ENCODE data around the gene FAM131A. TPM values are rescaled to one million over a fixed set of nuclear protein-coding genes. Genes with fewer than 3 reads are reported as not detected.

Gene FAM131A
- total and polyA plus RNA-seq, 10 of the 15 experiments (the other 5 are each of a cell fraction or from before 2014, with no cell fraction given), result 0.31 to 4.5 (median 1.5) TPM

- no peak for ATAC-seq
- Histone ChIP-seq H3K9ac (ENCODE audit: control insufficient read depth, insufficient read depth, low read length) (no peak overlapping the region), H3K9me3 (replicated peaks; ENCODE audit: control insufficient read depth, insufficient read depth, low read length) (no peaks in the 10 kb centered on the region), H3K4me2 (ENCODE audit: control insufficient read depth, insufficient read depth) (no peak overlapping the region), H4K20me1 (ENCODE audit: control insufficient read depth, insufficient read depth) (no peaks in the 10 kb centered on the region), H3K79me2 (ENCODE audit: control insufficient read depth, insufficient read depth, low read length) (no peaks in the 10 kb centered on the region), H3K36me3 (ENCODE audit: control insufficient read depth in 2 of 2, insufficient read depth in 2 of 2, low read length in 1 of 2) (no peaks in the 10 kb centered on the region), H3K4me3 (no peak overlapping the region), H3K4me1 (ENCODE audit: control insufficient read depth, insufficient read depth, low read length) (no peaks in the 10 kb centered on the region), H3K27ac (ENCODE audit: control insufficient read depth, insufficient read depth) (no peak overlapping the region), H2AFZ (ENCODE audit: control insufficient read depth, low read depth, low read length) (no peak overlapping the region), H3K27me3 (replicated peaks in 1 of 2; ENCODE audit: control insufficient read depth in 2 of 2, insufficient read depth in 2 of 2, low read length in 1 of 2) (peaks cover 14 to 17% of the 10 kb centered on the region in 2 experiments)
- no peak for DNase-seq (ENCODE audit: low read depth, low spot score)
- no TSS peak for BruUV-seq (replicated peaks)
- RAD21 ChIA-PET (ENCODE audit: unreplicated experiment), result no interaction called here
- no peak for FAIRE-seq
- POLR2A ChIA-PET, result no interaction called here
- CTCF ChIA-PET, result interaction anchor here (0.5 to 0.9 kb wide), 2 partner anchors 11 to 82 kb away, joined by 3 to 4 read pairs; no protein-coding TSS in a partner anchor
- WGBS (ENCODE audit: insufficient coverage, insufficient replicate concordance, low lambda C conversion rate, missing lambda C conversion rate), result 53% methylated on average over 8 of the region's 8 CpGs
- intact Hi-C loops (cut with micrococcal nuclease; ENCODE audit: unreplicated experiment), result no loop called here
- SMC1A ChIA-PET (ENCODE audit: uncharacterized antibody, unreplicated experiment), result no interaction called here
- in situ Hi-C loops (cut with MboI), result no loop called here
- TF ChIP-seq WRNIP1 (IDR thresholded peaks at IDR 0.05; ENCODE audit: borderline replicate concordance, low read depth, low read length) (no peak), BCL11A (IDR thresholded peaks at IDR 0.05; ENCODE audit: low read depth, low read length) (no peak), SP1 (IDR thresholded peaks at IDR 0.05; ENCODE audit: low read depth, low read length) (no peak), CBX3 (IDR thresholded peaks at IDR 0.05; ENCODE audit: borderline replicate concordance, low read depth) (no peak), TAF1 (IDR thresholded peaks at IDR 0.05; ENCODE audit: borderline replicate concordance, low read depth, low read length) (no peak), NFXL1 (IDR thresholded peaks at IDR 0.05; ENCODE audit: borderline replicate concordance) (no peak), MXI1 (IDR thresholded peaks at IDR 0.05; ENCODE audit: low read depth, low read length) (no peak), TCF7 (IDR thresholded peaks at IDR 0.05; ENCODE audit: borderline replicate concordance) (no peak), IKZF1 (conservative IDR thresholded peaks at IDR 0.05) (no peak), EED (IDR thresholded peaks at IDR 0.05; ENCODE audit: low read depth) (no peak), PAX8 (IDR thresholded peaks at IDR 0.05) (no peak), TCF12 (IDR thresholded peaks at IDR 0.05; ENCODE audit: low read depth, low read length) (no peak), HCFC1 (IDR thresholded peaks at IDR 0.05; ENCODE audit: low read length) (no peak), HDAC2 (IDR thresholded peaks at IDR 0.05) (no peak), POLR2AphosphoS5 (IDR thresholded peaks at IDR 0.05; ENCODE audit: low read length) (no peak), NFIC (IDR thresholded peaks at IDR 0.05; ENCODE audit: low read depth, low read length) (no peak), SKIL (IDR thresholded peaks at IDR 0.05; ENCODE audit: low read depth, poor library complexity, severe bottlenecking) (no peak)
- TF ChIP-seq, protein P1, sequence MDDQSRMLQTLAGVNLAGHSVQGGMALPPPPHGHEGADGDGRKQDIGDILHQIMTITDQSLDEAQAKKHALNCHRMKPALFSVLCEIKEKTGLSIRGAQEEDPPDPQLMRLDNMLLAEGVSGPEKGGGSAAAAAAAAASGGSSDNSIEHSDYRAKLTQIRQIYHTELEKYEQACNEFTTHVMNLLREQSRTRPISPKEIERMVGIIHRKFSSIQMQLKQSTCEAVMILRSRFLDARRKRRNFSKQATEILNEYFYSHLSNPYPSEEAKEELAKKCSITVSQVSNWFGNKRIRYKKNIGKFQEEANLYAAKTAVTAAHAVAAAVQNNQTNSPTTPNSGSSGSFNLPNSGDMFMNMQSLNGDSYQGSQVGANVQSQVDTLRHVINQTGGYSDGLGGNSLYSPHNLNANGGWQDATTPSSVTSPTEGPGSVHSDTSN (IDR thresholded peaks at IDR 0.05; ENCODE audit: insufficient replicate concordance, low read depth, low read length), result no peak
- TF ChIP-seq, protein P2, sequence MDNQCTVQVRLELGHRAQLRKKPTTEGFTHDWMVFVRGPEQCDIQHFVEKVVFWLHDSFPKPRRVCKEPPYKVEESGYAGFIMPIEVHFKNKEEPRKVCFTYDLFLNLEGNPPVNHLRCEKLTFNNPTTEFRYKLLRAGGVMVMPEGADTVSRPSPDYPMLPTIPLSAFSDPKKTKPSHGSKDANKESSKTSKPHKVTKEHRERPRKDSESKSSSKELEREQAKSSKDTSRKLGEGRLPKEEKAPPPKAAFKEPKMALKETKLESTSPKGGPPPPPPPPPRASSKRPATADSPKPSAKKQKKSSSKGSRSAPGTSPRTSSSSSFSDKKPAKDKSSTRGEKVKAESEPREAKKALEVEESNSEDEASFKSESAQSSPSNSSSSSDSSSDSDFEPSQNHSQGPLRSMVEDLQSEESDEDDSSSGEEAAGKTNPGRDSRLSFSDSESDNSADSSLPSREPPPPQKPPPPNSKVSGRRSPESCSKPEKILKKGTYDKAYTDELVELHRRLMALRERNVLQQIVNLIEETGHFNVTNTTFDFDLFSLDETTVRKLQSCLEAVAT (IDR thresholded peaks at IDR 0.05), result no peak
Observed at GRCh38 chr3:184384856-184385422, 47.5 kb downstream of the FAM131A start.
